Subcutaneous adipose tissue (tissue), 4 donors: ENCODE measurements around the gene LAD1. TPM values are rescaled to one million over a fixed set of nuclear protein-coding genes. Genes with fewer than 3 reads are reported as not detected.

Experiments
- total RNA-seq, 4 donors: library from RNA; depleted of rRNA; stranded (reverse); fragments of >200 nt; gene quantifications; one replicate each; pipeline ENCODE4 v1.1.0, GENCODE V29; 2016
- TF ChIP-seq, protein P1 (sequence below): fragments of 450-650 bp; IDR thresholded peaks from one replicate; pipeline ENCODE4 v1.5.1; 2016; ENCODE audit warnings: low read depth, mild to moderate bottlenecking, control low read depth, antibody characterized with exemption, moderate library complexity

The LAD1 gene
- total RNA-seq, 4 donors from 2014 or later = 0.75 TPM; not detected in 3

DNA sequence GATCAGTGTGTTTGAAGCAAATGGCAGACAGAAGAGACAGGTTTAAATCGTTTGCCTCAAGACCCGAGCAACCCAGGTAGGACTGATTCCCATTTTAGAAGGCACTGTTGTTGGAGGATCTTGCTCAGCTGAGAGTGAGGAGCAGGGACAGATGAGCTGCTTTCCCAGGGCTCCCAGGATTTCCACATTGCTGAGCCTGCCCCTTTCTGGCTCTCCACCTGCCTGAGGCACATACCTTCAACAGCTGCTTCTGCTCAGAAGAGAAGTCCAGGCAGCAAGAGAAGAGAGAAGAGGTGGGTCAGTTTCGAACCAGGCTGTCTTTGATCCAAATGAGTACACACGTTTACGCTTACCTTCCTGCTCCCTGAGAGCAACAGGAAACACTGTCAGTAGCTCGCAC lies 27.3 kb downstream of the LAD1 start:
- TF ChIP-seq, protein P1, sequence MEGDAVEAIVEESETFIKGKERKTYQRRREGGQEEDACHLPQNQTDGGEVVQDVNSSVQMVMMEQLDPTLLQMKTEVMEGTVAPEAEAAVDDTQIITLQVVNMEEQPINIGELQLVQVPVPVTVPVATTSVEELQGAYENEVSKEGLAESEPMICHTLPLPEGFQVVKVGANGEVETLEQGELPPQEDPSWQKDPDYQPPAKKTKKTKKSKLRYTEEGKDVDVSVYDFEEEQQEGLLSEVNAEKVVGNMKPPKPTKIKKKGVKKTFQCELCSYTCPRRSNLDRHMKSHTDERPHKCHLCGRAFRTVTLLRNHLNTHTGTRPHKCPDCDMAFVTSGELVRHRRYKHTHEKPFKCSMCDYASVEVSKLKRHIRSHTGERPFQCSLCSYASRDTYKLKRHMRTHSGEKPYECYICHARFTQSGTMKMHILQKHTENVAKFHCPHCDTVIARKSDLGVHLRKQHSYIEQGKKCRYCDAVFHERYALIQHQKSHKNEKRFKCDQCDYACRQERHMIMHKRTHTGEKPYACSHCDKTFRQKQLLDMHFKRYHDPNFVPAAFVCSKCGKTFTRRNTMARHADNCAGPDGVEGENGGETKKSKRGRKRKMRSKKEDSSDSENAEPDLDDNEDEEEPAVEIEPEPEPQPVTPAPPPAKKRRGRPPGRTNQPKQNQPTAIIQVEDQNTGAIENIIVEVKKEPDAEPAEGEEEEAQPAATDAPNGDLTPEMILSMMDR = no peak

- TF ChIP-seq, protein P1 = no peak
These were observed 27.8 kb downstream of the LAD1 start for GRCh38 chr1:201371276-201371675.

GRCh38 chr1:201370500-201370899 lies 28.6 kb downstream of the LAD1 start:
- TF ChIP-seq, protein P1 = no peak

DNA sequence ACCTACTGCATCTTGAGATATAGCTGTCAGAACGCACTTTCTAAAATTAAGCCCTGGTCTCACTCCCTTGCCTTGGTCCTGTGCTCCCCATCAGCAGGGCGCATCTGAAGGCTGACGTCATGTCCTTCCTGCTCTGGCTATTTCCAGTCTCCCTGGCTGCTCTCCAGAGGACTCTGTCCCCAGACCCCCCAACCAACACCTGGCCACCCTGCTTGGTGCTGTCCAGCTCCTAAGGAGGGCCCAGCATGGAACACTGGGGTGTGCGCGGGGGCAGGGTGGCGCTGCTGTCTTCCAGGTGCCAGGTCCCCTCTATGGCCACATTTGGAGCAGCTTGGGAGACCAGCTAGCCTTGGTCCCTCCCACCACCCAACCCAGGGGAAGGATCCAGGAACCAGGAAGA lies 29.9 kb downstream of the LAD1 start:
- TF ChIP-seq, protein P1 = no peak

- TF ChIP-seq, protein P1 = no peak
These were observed 32.4 kb downstream of the LAD1 start for GRCh38 chr1:201366696-201367095.

DNA sequence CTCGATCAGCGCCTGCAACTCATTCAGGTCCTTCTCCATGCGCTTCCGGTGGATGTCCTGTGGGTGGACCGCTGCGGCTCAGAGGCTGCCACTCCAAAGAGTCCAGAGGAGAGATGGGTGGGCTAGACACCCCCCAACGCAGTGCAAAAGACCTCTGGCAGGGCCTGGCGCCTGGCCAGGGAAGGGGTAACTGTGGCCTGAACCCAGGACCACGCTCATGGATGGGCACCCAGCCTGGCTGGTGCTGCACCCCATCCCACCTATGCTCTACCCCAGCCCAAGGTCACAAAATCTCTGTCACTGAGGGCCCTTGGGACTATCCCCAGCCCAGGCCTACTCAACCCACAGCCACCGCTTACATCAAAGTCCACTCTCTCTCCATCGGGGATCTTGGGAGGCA lies 33.9 kb downstream of the LAD1 start:
- TF ChIP-seq, protein P1 = no peak

- TF ChIP-seq, protein P1 = no peak
These were observed 34.4 kb downstream of the LAD1 start for GRCh38 chr1:201364808-201365105.

GRCh38 chr1:201363467-201363866 lies 35.7 kb downstream of the LAD1 start:
- TF ChIP-seq, protein P1 = no peak
